GM19035 (cell line): ENCODE results near the gene CHST12.
A peak's percentile ranks its signal among the peaks of the same experiment; 100 is the strongest.

Source experiments
- ATAC-seq: cut with Tn5 transposase; IDR thresholded peaks from one replicate; pipeline ENCODE4 v1.9.1; 2021; ENCODE audit not compliant: unreplicated experiment

CHST12 gene

DNA sequence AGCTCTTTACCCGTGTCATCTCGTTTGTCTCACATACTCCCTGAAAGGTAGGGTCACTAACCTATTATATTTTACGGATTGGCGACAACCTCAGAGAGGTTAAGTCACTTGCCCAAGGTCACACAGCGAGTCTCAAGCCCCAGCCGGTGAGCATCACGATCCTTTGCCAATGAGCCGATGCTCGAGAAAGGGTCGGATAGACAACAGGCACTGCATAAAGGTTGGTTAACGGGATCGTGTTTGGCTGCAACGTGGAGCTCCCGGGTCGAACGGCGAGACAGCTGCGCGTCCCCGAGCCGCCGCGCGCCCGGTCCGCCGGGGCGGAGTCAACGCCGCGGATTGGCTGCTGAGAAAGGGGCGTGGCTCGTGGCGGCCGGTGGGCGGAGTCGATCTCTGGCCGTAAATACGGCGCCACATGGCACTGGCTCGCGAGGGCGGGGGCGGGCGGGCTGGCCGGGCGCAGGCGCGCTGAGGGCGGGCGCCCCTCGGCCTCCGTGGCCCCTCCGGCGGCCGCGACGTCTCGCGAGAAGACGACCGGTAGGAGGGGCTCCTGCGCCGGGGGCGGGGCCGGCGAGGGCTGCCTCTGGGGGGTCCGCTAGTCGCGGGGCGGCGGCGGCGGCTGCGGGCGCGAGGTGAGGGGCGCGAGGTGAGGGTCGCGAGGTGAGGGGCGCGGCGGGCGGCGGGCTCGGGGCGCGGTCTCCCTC is at the start of gene CHST12:
CHST12 (plus strand) TSS at position 598 of the 704 bp plus-strand sequence. CDS start 29,029 bp downstream, outside the sequence.
- peak; percentile 54 for ATAC-seq

- peak; percentile 57 for ATAC-seq
These were observed 49.5 kb upstream of the CHST12 start for GRCh38 chr7:2353936-2354185.

- peak; percentile 77 for ATAC-seq
These were observed 49.0 kb upstream of the CHST12 start, which contains the start of gene EIF3B for GRCh38 chr7:2354186-2354938. Gene EIF3B (plus strand): TSS chr7:2354827. CDS start chr7:2354922, 95 bp downstream.

DNA sequence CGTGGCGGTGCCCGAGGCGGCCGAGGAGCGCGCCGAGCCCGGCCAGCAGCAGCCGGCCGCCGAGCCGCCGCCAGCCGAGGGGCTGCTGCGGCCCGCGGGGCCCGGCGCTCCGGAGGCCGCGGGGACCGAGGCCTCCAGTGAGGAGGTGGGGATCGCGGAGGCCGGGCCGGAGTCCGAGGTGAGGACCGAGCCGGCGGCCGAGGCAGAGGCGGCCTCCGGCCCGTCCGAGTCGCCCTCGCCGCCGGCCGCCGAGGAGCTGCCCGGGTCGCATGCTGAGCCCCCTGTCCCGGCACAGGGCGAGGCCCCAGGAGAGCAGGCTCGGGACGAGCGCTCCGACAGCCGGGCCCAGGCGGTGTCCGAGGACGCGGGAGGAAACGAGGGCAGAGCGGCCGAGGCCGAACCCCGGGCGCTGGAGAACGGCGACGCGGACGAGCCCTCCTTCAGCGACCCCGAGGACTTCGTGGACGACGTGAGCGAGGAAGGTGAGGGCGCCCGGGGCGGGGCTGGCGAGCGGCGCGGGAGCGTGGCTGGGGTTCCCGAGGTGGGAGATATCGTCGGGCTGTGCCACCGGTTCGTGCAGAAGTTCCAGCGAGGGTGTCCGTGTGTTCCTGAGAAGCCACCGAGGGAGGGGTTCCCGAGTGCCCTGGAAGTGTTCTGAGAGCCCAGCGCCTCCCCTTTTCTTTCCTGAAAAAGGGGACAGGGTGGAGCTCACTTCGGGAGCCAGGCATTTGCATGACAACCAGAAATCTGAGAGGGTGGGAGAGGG is 48.3 kb upstream of the CHST12 start:
- ATAC-seq: peak; percentile 21

DNA sequence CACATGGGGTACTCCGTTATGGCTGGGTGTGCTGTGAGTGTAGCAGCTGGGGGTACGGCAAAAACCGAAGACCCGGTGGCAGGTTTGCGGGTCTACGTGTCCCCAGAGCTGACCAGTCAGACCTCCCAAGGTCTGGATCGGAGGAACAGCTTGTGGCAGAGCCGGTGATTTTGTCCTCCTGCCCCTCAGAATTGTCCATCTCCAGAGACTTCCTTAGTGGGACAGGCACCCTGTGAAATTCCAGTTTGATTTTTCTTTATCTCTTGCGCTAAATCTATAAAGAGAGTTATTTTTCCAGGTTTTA is 47.8 kb upstream of the CHST12 start:
- no peak for ATAC-seq

GRCh38 chr7:2357165-2357564 is 46.2 kb upstream of the CHST12 start:
- ATAC-seq: no peak

GRCh38 chr7:2357571-2357970 is 45.8 kb upstream of the CHST12 start:
- no peak for ATAC-seq

- no peak for ATAC-seq
These were observed 44.4 kb upstream of the CHST12 start for GRCh38 chr7:2358968-2359527.

GRCh38 chr7:2359610-2360009 is 43.8 kb upstream of the CHST12 start:
- ATAC-seq: no peak

- no peak for ATAC-seq
These were observed 42.6 kb upstream of the CHST12 start for GRCh38 chr7:2360796-2361195.

DNA sequence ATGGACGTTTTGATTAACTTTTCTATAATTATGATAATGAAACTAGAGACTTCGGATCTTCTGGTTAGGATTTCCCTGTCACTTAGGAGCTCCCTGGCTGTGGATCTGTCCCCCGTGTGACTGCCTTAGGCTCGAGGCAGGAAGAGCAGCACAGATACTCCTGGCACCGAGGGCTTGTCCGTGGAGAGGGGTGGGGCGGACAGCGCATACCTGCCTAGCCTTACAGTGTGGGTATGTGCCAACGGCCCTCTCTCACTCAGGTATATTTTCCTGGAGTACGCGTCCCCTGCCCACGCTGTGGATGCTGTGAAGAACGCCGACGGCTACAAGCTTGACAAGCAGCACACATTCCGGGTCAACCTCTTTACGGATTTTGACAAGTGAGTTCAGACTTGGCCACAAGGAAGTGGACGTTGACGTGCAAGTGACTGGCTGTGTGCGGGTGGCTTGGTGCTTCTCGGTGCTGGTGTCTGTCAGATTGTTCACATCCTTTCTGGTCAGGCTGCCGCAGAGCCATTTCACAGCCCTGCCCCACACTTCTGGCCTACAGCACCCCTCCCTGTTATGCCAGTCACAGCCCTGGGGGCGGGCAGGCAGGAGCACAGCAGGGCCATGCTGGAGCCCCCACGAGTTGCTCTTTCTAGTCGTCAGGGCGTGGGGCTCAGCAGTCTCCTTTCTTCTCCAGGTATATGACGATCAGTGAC is 40.9 kb upstream of the CHST12 start:
- no peak for ATAC-seq

GRCh38 chr7:2369139-2369538 is 34.3 kb upstream of the CHST12 start:
- ATAC-seq: no peak

GRCh38 chr7:2371329-2371728 is 32.1 kb upstream of the CHST12 start:
- ATAC-seq: no peak

GRCh38 chr7:2372724-2373123 is 30.7 kb upstream of the CHST12 start:
- ATAC-seq: no peak

DNA sequence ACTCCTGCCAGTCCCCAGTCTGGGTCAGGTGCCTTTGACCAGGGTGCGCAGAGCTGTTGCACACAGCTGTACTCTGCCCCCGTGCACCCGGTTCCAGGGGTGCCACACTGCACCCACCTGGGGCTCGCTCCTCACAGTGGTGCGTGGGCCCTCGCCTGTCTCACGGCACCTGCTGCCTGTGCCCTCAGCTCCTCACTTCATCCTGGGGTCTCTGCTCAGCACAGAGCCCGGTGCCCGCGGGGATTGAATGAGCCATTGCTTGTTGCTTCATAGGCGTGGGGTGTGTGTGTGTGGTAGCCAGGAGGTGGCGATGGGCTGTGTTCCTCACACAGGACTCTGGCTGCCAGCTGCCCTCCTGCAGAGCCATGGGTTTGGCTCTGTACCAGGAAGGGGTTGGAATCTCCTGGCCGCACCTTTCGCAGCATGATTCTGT is 30.3 kb upstream of the CHST12 start:
- ATAC-seq: no peak

DNA sequence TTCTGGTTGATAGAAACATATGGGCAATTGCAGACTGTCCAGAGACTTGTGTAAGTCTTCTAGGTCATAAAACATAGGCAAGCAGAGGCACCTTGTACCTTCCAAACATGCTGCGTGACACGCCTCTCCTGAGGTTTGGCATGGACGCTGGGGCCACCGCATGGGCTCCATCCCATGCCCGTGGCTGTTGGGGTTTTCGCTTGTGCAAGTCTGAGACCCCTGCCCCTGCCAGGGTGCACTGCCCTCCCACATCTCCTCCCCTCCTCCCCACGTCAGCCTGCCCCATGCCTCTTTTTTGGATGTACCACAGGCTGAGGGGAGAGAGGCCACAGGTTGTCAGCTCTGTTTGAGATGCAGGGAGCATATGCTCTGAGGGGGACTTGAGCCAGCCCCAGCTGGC is 29.8 kb upstream of the CHST12 start:
- no peak for ATAC-seq

GRCh38 chr7:2374401-2374800 is 29.0 kb upstream of the CHST12 start:
- no peak for ATAC-seq

GRCh38 chr7:2374830-2375728 is 28.3 kb upstream of the CHST12 start:
- no peak for ATAC-seq

DNA sequence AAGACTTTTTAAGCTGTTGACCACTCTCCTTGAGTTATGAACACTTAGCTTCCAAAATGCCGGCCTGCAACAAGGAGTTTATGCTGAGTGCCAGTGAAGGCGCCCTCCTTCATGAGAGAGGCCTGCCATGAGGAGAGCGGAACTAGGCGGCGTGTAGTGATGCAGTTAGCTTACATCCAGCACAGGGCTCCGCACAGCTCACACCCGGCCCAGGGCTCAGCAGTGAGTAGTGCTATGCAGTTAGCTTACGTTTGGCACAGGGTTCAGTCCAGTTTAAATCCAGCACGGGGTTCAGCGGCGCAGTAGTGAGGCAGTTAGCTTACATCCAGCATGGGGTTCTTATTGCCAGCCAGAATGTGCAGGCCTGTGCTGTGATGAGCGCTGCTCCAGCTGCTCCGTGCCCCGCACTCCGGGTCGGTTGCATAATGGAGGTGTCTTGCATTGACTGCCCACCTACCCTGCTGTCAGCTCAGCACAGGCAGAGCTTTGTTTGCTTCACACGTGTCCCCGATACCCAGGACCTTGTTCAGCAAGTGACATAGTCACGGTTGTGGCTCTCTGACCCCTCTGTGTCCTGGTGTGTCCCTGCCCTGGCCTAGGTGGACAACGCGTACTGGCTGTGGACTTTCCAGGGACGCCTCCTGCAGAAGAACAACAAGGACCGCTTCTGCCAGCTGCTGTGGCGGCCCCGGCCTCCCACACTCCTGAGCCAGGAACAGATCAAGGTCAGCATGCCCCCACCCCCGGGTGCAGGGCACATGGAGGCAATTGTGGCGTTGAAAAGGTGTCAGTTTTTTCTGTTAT is 26.9 kb upstream of the CHST12 start:
- ATAC-seq: no peak
